HepG2 (cell line): ENCODE data around the gene ACADSB. TPM values are rescaled to one million over a fixed set of nuclear protein-coding genes. Genes with fewer than 3 reads are reported as not detected.

Experiments
- ATAC-seq: fragments of 200-7000 bp; cut with Tn5 transposase; 3 replicates; pipeline ENCODE4 v1.9.1; 2020; ENCODE audit warnings: mild to moderate bottlenecking, moderate library complexity
- BruUV-seq: library from RNA; stranded (reverse); fragments of 400-500 nt; replicated peaks from 2 replicates; lab custom pipeline; 2021; lab: Mats Ljungman, UMichigan
- CTCF ChIA-PET: fragments of 300-600 bp; formaldehyde crosslinking; extraction: SDS; loops from one replicate; lab custom pipeline; 2021; ENCODE audit warnings: low total read pairs, inconsistent platforms, low intra/inter-chr PET ratio; lab: Yijun Ruan, JAX
- POLR2A ChIA-PET: fragments of 350-600 bp; sonication (Branson Sonifier 250); formaldehyde crosslinking; loops from one replicate; lab custom pipeline; 2020; ENCODE audit warnings: antibody characterized with exemption, inconsistent platforms; lab: Yijun Ruan, JAX
- DNase-seq: peaks from one replicate; pipeline ENCODE4 v3.0.0-alpha.2; 2015; ENCODE audit warnings: low spot score
- FAIRE-seq: peaks from 3 replicates; lab custom pipeline; 2011; peaks lifted over from hg19 to GRCh38; lab: Jason Lieb, UNC
- H2AFZ ChIP-seq: one replicate; pipeline ENCODE4 v1.6.1; 2011; ENCODE audit warnings: low read length, inconsistent platforms
- H3K27ac ChIP-seq: fragments of 300-600 bp; 3 replicates; pipeline ENCODE4 v1.8.0; 2011; ENCODE audit warnings: mixed run types, mild to moderate bottlenecking, mixed read lengths, low read length, inconsistent platforms; ENCODE audit not compliant: insufficient read depth; ENCODE audit errors: extremely low read length
- H3K27me3 ChIP-seq, 2 experiments: fragments of 200-600 bp in 1 of 2; 2 replicates in 1 of 2; 3 replicates in 1 of 2; pipeline versions ENCODE4 v1.6.0 to v1.8.0; 2011; ENCODE audit warnings: low read length in 2 of 2, mild to moderate bottlenecking in 2 of 2, moderate library complexity in 2 of 2, inconsistent platforms in 1 of 2; ENCODE audit not compliant: insufficient read depth in 2 of 2, control insufficient read depth in 1 of 2
- H3K36me3 ChIP-seq, 2 experiments: fragments of 200-600 bp in 1 of 2; replicated peaks in 1 of 2; 2 replicates in 1 of 2; 3 replicates in 1 of 2; pipeline versions ENCODE4 v1.5.1 to v1.8.0; 2011; ENCODE audit warnings: low read length in 2 of 2, inconsistent platforms in 1 of 2; ENCODE audit not compliant: insufficient read depth in 2 of 2, control insufficient read depth in 1 of 2
- H3K4me1 ChIP-seq: 2 replicates; pipeline ENCODE4 v1.5.1; 2012; ENCODE audit warnings: low read length, inconsistent platforms; ENCODE audit not compliant: insufficient read depth
- H3K4me2 ChIP-seq: 2 replicates; pipeline ENCODE4 v1.6.0; 2011; ENCODE audit warnings: low read depth, low read length, inconsistent platforms
- H3K4me3 ChIP-seq, 3 experiments: fragments of 200-600 bp in 1 of 3; sonication (generic), shearing (Covaris generic) in 1 of 3; replicated peaks in 1 of 3; 2 replicates each; pipeline ENCODE4 v1.5.1; 2011 to 2016; ENCODE audit warnings: low read length in 3 of 3, inconsistent platforms in 2 of 3, low read depth in 2 of 3, mild to moderate bottlenecking in 2 of 3, control low read depth in 1 of 3, mixed read lengths in 1 of 3; ENCODE audit not compliant: insufficient read depth in 1 of 3
- H3K79me2 ChIP-seq: one replicate; pipeline ENCODE4 v1.6.1; 2011; ENCODE audit warnings: low read length, inconsistent platforms; ENCODE audit not compliant: insufficient read depth
- H3K9ac ChIP-seq: 2 replicates; pipeline ENCODE4 v1.6.0; 2011; ENCODE audit warnings: mild to moderate bottlenecking, low read depth, low read length, inconsistent platforms; ENCODE audit not compliant: insufficient read depth
- H3K9me3 ChIP-seq: 2 replicates; pipeline ENCODE4 v1.5.1; 2012; ENCODE audit warnings: mild to moderate bottlenecking, low read length
- H4K20me1 ChIP-seq: 2 replicates; pipeline ENCODE4 v1.6.0; 2011; ENCODE audit warnings: inconsistent platforms, mild to moderate bottlenecking, low read length, moderate library complexity; ENCODE audit not compliant: insufficient read depth
- KLF16 ChIP-seq, 2 experiments: sonication (generic) in 1 of 2; formaldehyde crosslinking in 1 of 2; IDR thresholded peaks; 2 replicates each; pipeline versions ENCODE4 v1.6.1 to v1.8.0; 2016 to 2023; ENCODE audit warnings: missing genetic modification reagents in 2 of 2, missing compliant biosample characterization in 1 of 2
- ZNF562 ChIP-seq: sonication (generic); formaldehyde crosslinking; IDR thresholded peaks from 2 replicates; pipeline ENCODE4 v1.8.0; 2022; ENCODE audit warnings: missing genetic modification reagents, borderline replicate concordance
- ZNF629 ChIP-seq: sonication (generic); formaldehyde crosslinking; conservative IDR thresholded peaks from 2 replicates; pipeline ENCODE4 v1.5.0; 2020; ENCODE audit warnings: missing genetic modification reagents
- ZNF674 ChIP-seq: sonication (generic); formaldehyde crosslinking; IDR thresholded peaks from 2 replicates; pipeline ENCODE4 v1.5.0; 2020; ENCODE audit warnings: low read depth, mild to moderate bottlenecking, missing genetic modification reagents
- WGBS: methylation state at CpG from one replicate; pipeline ENCODE4 v1.1.6; 2017; ENCODE audit warnings: low lambda C conversion rate; 5-methylcytosine and 5-hydroxymethylcytosine counted together
- in situ Hi-C: cut with HindIII; loops from 2 replicates; pipeline ENCODE4 v1.10.0; 2017; ENCODE audit warnings: low pct_unique_long_range_greater_than_20kb; ENCODE audit not compliant: extremely low pct_ligation_motif_present
- intact Hi-C: fragments of 100-400 bp; cut with micrococcal nuclease; formaldehyde crosslinking; loops from one replicate; pipeline ENCODE4 v1.10.0; 2022; ENCODE audit not compliant: unreplicated experiment
- polyA plus RNA-seq, 8 experiments: library from polyadenylated mRNA; depleted of rRNA in 3 of 8; stranded (reverse) in 7 of 8; unstranded in 1 of 8; fragments of >200 nt; fragmentation: Illumina TruSeq in 4 of 8; extraction: Trizol in 4 of 8; gene quantifications; 2 replicates each; pipeline versions ENCODE4 v1.2.1 to v1.2.3, GENCODE V29; 2011 to 2016; ENCODE audit warnings: low read depth in 4 of 8, missing spikeins in 1 of 8, mixed read lengths in 1 of 8; ENCODE audit not compliant: insufficient read depth in 1 of 8
- total RNA-seq, 5 experiments: library from RNA; depleted of rRNA; stranded (reverse); fragments of >200 nt; fragmentation: Illumina TruSeq; extraction: Trizol; gene quantifications; 2 replicates each; pipeline ENCODE4 v1.2.3, GENCODE V29; 2016; ENCODE audit warnings: low read depth in 1 of 5
- TF ChIP-seq, protein P1 (sequence below): sonication (generic); formaldehyde crosslinking; IDR thresholded peaks from 2 replicates; pipeline ENCODE4 v1.4.0; 2020; ENCODE audit warnings: mild to moderate bottlenecking, missing genetic modification reagents
- TF ChIP-seq, protein P2 (sequence below): sonication (generic); formaldehyde crosslinking; conservative IDR thresholded peaks from 2 replicates; pipeline ENCODE4 v1.5.0; 2020; ENCODE audit warnings: missing genetic modification reagents

ACADSB gene
- total and polyA plus RNA-seq, 2 of the 13 experiments (the other 11 are each of a cell fraction or from before 2014, with no cell fraction given): 80.0 to 87.6 TPM

DNA sequence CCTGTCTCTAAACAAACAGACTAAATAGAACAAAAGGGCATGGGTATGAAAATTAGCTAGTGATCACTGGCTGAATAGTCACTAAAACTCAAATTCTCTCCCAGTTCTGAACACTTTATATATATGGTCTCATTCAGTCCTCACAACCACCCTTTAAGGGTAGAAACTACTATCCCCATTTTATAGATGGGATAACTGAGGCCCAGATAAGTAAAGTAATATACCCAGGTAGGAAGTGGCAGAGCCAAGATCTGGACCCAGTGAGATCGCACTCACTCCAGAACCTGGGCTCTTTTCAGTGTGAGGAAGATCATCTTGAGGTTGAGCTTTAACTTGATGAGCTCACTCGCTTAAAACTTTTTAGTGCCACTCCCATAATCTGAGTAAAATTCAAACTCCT is 24.1 kb upstream of the ACADSB start:
- DNase-seq: no peak
- H3K4me3 ChIP-seq: no peak overlapping the region
- no peak overlapping the region for H3K4me2 ChIP-seq
- no peak for ATAC-seq
- WGBS: 96% methylated on average over 2 of the region's 2 CpGs
- intact Hi-C loops: no loop called here
- TF ChIP-seq ZNF629 (CRISPR knock-in tag): peak; percentile 62; the same call in 1 of the 2 replicates
- TF ChIP-seq ZNF674: no peak
- TF ChIP-seq, all 625 proteins: peak for 1
- no peaks in the 10 kb centered on the region for H3K9me3 ChIP-seq
- no peak overlapping the region for H3K9ac ChIP-seq
- H3K27ac ChIP-seq: no peak overlapping the region
- ChIA-PET POLR2A (interaction anchor here (6.4 kb wide), 1 partner anchor 23 kb away, joined by 37 read pairs; the partner anchor contains the start of genes ACADSB and IKZF5), CTCF (no interaction called here)
- in situ Hi-C loops: no loop called here
- no peak overlapping the region for H2AFZ ChIP-seq
- peaks cover 1 to 24% of the 10 kb centered on the region in 2 experiments; a peak in 2 of 5 replicates for H3K36me3 ChIP-seq
- no peaks in the 10 kb centered on the region for H3K79me2 ChIP-seq
- peaks cover 20% of the 10 kb centered on the region for H3K4me1 ChIP-seq
- H3K27me3 ChIP-seq: no peaks in the 10 kb centered on the region; a peak in 1 of 5 replicates
- BruUV-seq: no TSS peak
- H4K20me1 ChIP-seq: no peaks in the 10 kb centered on the region
- FAIRE-seq: no peak

DNA sequence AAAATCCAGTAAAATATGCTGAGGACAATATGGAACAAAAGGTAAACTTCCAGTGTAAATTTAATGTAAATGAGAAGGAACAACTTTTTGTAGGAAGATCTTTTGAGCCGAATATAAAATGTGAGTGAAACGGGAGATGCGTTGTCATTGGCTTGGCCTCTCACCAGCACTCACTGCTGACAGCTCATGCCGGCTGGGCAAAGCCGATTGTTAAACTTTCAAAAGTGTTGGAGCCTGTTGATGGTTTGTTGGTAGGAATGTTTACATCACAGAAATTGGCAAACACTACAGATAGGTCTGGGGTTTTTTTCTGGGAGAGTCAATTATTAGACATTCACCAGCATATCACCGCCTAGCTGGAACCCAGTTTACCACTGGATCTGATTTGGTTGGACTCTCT is 22.5 kb upstream of the ACADSB start:
- intact Hi-C loops: no loop called here
- TF ChIP-seq, protein P1, sequence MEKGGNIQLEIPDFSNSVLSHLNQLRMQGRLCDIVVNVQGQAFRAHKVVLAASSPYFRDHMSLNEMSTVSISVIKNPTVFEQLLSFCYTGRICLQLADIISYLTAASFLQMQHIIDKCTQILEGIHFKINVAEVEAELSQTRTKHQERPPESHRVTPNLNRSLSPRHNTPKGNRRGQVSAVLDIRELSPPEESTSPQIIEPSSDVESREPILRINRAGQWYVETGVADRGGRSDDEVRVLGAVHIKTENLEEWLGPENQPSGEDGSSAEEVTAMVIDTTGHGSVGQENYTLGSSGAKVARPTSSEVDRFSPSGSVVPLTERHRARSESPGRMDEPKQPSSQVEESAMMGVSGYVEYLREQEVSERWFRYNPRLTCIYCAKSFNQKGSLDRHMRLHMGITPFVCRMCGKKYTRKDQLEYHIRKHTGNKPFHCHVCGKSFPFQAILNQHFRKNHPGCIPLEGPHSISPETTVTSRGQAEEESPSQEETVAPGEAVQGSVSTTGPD (CRISPR knock-in tag): no peak
- TF ChIP-seq, protein P2, sequence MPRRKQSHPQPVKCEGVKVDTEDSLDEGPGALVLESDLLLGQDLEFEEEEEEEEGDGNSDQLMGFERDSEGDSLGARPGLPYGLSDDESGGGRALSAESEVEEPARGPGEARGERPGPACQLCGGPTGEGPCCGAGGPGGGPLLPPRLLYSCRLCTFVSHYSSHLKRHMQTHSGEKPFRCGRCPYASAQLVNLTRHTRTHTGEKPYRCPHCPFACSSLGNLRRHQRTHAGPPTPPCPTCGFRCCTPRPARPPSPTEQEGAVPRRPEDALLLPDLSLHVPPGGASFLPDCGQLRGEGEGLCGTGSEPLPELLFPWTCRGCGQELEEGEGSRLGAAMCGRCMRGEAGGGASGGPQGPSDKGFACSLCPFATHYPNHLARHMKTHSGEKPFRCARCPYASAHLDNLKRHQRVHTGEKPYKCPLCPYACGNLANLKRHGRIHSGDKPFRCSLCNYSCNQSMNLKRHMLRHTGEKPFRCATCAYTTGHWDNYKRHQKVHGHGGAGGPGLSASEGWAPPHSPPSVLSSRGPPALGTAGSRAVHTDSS (CRISPR knock-in tag): no peak
- TF ChIP-seq ZNF562 (no peak), KLF16 (CRISPR knock-in tag; IDR thresholded peaks at IDR 0.05) (no peak)
- Histone ChIP-seq H3K4me3 (no peak overlapping the region), H3K4me2 (no peak overlapping the region), H3K9ac (no peak overlapping the region), H3K27ac (no peak overlapping the region), H3K4me1 (peaks cover 13% of the 10 kb centered on the region), H3K79me2 (no peaks in the 10 kb centered on the region), H2AFZ (no peak overlapping the region), H3K9me3 (no peaks in the 10 kb centered on the region), H4K20me1 (no peaks in the 10 kb centered on the region), H3K27me3 (no peaks in the 10 kb centered on the region), H3K36me3 (peaks cover 1 to 24% of the 10 kb centered on the region in 2 experiments; a peak in 2 of 5 replicates)
- BruUV-seq: no TSS peak
- 91% methylated on average over 6 of the region's 6 CpGs for WGBS
- FAIRE-seq (no peak), DNase-seq (no peak), ATAC-seq (no peak)
- in situ Hi-C loops: no loop called here
- ChIA-PET POLR2A (interaction anchor here (1.3 kb wide), 1 partner anchor 23 kb away, joined by 4 read pairs; the partner anchor contains the start of gene ACADSB), CTCF (no interaction called here)
